Mesodermal cell (in vitro differentiated cells): Measurements from ENCODE around the gene FANCE.

ENCODE experiments used
- H3K27ac ChIP-seq: 2 replicates; pipeline ENCODE4 v1.7.0; 2013; ENCODE audit warnings: mild to moderate bottlenecking, low read depth, low read length, moderate library complexity; ENCODE audit not compliant: severe bottlenecking
- H3K36me3 ChIP-seq: 2 replicates; pipeline ENCODE4 v1.7.1; 2013; ENCODE audit warnings: mild to moderate bottlenecking, low read length, moderate library complexity; ENCODE audit not compliant: control insufficient read depth, insufficient read depth
- H3K4me1 ChIP-seq: one replicate; pipeline ENCODE4 v1.7.1; 2013; ENCODE audit warnings: mild to moderate bottlenecking, low read length; ENCODE audit not compliant: insufficient read depth, control insufficient read depth, poor library complexity, severe bottlenecking
- H3K4me3 ChIP-seq: 2 replicates; pipeline ENCODE4 v1.7.0; 2013; ENCODE audit warnings: low read length, control low read depth, mild to moderate bottlenecking; ENCODE audit not compliant: insufficient read depth, poor library complexity, severe bottlenecking; ENCODE audit errors: extremely low read depth
- H3K9me3 ChIP-seq: 2 replicates; pipeline ENCODE4 v1.7.1; 2013; ENCODE audit warnings: mild to moderate bottlenecking, low read length, moderate library complexity; ENCODE audit not compliant: control insufficient read depth
- WGBS, 2 experiments: methylation state at CpG; one replicate each; pipeline ENCODE4 v1.1.5; 2013; ENCODE audit warnings: missing lambda C conversion rate in 2 of 2; ENCODE audit not compliant: insufficient coverage in 2 of 2; 5-methylcytosine and 5-hydroxymethylcytosine counted together

Gene FANCE

DNA sequence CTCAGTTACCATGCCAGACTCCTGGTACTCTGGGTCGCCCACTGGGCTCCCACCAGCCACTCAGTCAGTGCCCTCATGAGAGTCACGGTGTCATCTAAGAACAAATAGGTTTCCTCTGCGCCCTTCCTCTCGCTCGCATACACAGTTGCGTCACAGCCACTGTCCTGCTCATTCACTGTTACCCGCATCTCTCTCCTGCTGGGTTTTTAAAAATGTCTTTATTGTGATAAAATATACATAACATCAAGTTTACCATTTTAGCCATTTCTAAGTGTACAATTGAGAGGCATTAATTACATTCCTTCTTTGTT is 40.8 kb downstream of the FANCE start:
- WGBS, 2 experiments: 89 to 91% methylated on average over 5 to 6 of the region's 7 CpGs
- H3K4me1 ChIP-seq: peaks cover 73% of the 10 kb centered on the region
- peak overlapping the region; percentile 1 for H3K27ac ChIP-seq
- no peak overlapping the region for H3K4me3 ChIP-seq
- H3K9me3 ChIP-seq: no peaks in the 10 kb centered on the region
- peaks cover 11% of the 10 kb centered on the region for H3K36me3 ChIP-seq

DNA sequence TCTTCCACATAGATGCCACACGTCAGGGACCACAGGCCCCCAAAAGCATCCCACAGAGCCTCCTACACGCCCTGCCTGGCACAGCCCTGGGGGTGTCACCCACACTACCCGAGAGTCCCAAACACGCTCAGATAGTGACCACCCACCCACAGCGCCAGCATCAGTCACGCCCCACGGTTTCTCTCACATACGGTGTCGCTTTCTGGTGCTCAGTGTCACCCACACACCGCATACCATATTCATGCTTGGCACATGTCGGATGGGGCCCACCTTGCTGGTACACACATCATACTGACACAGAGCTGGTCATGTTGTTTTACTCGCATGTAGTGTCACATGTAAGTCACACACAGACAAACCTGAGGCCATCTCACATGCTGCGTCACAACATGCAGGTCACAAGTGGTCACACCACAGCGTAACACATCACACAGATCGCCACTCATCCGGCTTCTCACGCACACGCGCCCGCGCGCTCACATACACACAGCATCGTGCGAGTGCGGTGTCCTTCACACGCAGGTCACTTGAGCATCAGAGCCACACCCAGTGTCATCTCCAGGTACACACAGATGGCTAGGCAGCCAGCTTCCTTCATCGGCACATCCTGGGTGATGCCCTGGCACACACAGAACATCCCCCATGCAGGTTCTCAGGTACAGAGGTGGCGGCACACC is 41.3 kb downstream of the FANCE start:
- Histone ChIP-seq H3K9me3 (no peaks in the 10 kb centered on the region), H3K4me1 (peaks cover 72% of the 10 kb centered on the region), H3K27ac (no peak overlapping the region), H3K36me3 (peaks cover 11% of the 10 kb centered on the region), H3K4me3 (no peak overlapping the region)
- 90 to 91% methylated on average over 27 to 28 of the region's 28 CpGs for WGBS, 2 experiments

DNA sequence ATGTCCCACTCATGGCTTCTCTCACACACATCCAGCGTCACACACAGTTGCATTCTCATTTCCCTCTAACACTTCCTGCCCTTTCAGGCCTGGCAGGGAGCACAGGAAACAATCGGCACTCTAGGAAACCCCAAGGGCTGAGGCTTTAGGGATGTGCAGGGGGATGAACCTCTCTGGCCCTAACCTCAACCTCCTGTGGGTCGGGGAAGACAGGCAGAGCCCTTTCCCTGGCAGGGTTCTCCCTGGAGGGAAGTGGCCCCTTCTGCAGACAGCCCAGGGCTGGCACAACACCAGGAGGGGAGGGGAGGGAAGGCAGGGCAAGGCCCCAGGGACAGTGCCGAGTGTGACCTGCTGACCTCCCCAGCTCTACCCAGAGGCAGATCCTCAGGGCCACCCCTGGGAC is 42.0 kb downstream of the FANCE start:
- Histone ChIP-seq H3K4me3 (peak overlapping the region; percentile 1), H3K4me1 (peaks cover 74% of the 10 kb centered on the region), H3K9me3 (no peaks in the 10 kb centered on the region), H3K36me3 (peaks cover 11% of the 10 kb centered on the region), H3K27ac (peak overlapping the region; percentile 36)
- WGBS, 2 experiments: 7 to 47% methylated on average over 3 of the region's 4 CpGs

DNA sequence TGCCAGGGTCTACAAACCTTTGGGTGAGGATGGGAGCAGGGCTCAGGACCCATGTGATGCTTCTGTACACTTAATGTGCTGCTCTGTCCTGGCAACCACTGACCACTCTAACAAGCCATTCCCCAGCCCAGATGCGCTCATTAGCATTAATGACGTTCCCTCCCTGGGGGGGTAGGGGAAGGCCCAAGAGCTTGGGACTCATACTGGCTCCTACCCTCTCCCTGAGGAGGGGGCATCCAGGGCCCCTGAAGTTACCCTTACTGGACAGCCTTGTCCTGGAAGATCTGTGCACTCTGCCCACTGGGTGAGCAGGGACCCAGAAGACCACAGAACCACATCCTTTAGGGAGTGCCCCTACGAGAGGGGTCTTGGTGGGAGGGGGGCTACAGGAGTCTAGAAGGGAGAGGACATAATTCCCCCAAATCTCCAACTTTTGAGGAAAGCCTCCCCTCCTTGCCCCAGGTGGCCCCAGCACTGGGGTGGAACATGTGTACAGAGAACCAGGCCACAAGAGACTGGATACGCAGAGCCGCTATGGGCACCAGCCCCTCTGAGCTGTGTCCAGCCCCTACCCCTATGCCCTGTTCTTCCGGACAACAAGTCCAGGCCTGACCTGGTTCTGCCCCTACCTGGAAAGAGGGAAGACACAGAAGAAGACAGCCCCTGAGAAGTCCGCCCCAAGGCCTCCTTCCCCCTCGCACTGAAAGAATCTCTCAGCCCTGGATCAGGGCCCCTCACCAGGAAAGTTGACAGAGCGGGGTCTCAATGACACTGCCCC is 43.3 kb downstream of the FANCE start:
- 53 to 68% methylated on average over 5 of the region's 9 CpGs for WGBS, 2 experiments
- H3K36me3 ChIP-seq: peaks cover 11% of the 10 kb centered on the region
- peaks cover 64% of the 10 kb centered on the region for H3K4me1 ChIP-seq
- H3K27ac ChIP-seq: peak overlapping the region; percentile 23
- no peaks in the 10 kb centered on the region for H3K9me3 ChIP-seq
- peak overlapping the region; percentile 69 for H3K4me3 ChIP-seq

DNA sequence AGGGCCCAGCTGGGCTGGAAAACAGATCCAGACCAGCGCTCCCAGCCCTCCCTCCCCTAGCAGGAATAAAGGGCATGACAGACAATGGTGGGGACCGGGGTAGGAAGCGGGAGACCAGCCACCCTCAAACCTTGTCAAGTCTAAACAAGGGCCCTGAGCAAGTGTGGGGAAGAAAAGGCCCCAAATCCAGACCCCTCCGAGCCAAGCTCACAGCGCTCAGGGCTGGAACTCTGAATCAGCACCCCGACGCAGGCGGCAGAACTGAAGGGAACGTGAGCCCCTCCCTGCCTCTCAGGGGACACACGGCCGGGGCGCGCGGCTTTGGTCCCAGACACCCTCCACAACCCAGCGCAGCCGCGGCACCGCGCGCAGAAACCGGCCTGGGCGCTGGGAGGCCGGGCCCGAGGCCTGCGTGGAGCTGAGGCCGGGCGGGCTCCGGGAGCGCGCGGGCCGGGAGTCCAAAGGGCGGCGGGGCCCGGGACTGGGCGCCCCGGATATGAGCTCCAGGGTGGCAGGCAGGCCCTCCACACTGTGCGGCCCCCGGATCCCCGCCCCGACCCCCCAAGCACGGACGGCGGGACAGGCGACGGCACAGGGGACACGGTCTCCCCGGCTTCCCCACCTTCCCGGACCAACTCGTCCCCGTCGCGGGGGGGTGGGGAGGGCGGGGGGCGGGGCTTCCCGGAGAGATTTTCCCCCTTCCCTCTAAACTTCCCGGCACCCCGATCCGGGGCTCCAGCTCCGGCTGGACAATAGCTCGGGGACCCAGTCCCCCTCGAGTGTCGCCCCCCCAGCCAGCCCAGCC is 44.1 kb downstream of the FANCE start:
- H3K4me1 ChIP-seq: peaks cover 61% of the 10 kb centered on the region

DNA sequence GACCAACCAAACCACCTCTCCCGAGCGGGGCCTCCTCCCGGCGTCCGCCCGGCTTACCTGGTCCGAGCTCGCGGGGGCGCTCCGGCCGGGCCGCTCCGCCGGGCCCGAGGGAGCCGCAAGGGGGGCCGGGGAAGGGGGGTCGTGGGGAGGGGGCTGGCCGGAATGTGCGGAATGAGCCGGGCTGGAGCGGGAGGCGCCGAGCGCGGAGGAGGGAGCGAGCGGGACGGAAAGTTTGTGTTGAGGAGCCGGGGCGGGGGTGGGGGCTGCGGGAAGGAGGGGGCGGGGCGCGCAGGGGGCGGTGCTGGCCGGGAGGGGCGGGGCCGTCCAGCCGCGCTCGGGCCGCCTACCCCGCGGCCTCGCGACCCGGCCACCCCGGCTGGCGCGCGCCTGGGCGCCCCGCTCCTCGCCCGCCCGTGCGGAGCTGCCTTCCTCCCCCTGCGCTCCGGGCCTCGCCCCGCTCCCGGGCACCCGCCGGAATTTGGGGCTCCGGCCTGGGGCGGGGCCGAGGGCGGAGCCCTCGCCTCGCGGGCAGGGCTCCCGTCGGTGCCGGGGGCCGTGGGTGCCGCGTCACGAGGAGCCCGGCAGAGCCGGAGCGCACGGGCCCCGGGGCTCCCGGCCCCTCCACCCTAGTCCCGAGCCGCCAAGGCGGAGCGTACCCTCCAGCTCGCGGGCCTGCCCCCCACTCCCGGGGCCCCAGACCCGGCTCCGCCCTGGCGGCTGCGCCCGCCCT is 44.9 kb downstream of the FANCE start, which contains the start of gene TEAD3:
Gene TEAD3, minus strand, starts transcription at position 239 of the 730 bp plus-strand sequence.
- H3K27ac ChIP-seq: peak within 1 kb of the TSS; percentile 91
- H3K4me1 ChIP-seq: peaks cover 53% of the 10 kb centered on the region
- peak within 1 kb of the TSS; percentile 69 for H3K4me3 ChIP-seq
- no peaks in the 10 kb centered on the region for H3K9me3 ChIP-seq
- peaks cover 11% of the 10 kb centered on the region for H3K36me3 ChIP-seq
- 0% methylated on average over 55 to 58 of the region's 98 CpGs for WGBS, 2 experiments

More for the DNA sequence above, 44.1 kb downstream of the FANCE start:
- peak overlapping the region; percentile 69 for H3K4me3 ChIP-seq
- peak overlapping the region; percentile 71 for H3K27ac ChIP-seq
- H3K9me3 ChIP-seq: no peaks in the 10 kb centered on the region
- 0% methylated on average over 24 to 49 of the region's 63 CpGs for WGBS, 2 experiments
- peaks cover 11% of the 10 kb centered on the region for H3K36me3 ChIP-seq

DNA sequence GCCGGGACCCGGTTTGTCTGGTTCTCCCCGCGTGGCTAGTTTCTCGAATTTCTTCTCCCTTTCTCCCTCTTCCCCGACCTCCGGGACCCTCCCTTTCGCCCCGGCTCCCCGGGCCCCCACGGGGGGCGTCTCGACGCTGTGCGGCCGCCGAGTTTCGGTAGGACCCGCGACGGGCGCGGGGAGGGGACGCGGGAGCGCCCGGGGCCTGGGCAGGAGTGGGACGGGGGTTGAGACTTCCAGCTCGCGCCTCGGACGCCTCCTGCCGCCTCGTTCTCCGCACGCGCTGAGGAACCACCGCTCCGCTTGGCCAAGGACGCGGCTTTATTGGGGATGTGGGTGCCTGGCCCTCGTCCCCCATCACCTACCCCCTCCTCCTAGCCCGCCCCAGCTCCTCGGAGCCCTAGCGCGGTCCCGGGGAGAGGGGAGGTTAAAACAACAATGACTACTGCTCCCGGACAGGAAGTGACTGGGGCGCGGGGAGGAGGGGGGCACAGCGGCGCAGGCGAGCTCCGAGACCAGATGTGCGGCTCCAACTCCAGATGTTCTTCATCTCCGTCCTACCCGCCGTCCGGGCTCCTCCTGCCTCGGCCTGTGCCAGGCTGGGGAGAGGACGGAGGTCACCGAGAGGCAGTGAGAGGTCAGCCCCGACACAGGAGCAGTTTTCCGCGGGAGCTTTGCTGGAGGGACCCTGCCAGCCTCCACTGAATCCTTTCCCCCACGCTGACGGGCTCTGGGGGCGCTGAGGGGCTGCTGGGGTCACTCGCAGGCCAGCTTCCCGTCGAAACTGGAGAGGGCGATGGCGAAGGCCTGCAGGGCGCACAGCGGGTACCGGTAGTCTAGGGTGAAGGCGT is 45.7 kb downstream of the FANCE start:
- Histone ChIP-seq H3K4me3 (peak overlapping the region; percentile 69), H3K9me3 (no peaks in the 10 kb centered on the region), H3K4me1 (peaks cover 45% of the 10 kb centered on the region), H3K36me3 (peaks cover 10% of the 10 kb centered on the region), H3K27ac (peak overlapping the region; percentile 91)
- 3 to 4% methylated on average over 38 to 44 of the region's 77 CpGs for WGBS, 2 experiments

DNA sequence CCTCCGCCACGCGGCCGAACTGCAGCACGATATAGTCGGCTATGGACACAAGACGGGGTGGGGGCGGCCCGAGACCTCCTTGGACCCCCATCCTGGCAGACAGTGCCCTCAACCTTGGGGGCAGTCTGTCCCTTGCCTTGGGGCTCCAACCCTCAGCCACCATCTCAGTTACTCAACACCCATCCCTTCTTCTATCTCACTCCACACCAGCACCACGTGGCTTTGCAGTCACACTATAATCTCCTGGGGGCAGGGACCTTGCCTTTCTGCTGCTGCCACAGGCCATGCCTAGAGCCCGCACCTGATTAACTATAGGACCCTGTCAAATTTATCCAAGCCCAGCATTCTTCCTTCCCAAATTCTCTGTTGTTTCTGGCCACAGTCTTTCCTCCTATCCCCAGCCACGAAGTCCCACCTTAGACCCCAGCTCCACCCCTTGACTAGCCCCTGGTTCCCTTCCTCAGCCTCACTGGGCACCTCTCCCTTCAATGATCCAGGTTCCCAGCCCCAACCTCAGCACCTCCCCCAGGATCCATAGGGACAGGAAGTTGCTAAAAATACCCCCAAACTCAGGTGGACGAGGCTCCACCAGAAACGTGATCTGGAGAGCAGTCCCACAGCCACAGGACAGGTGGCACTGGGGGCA is 46.4 kb downstream of the FANCE start:
- Histone ChIP-seq H3K4me3 (peak overlapping the region; percentile 69), H3K4me1 (peaks cover 38% of the 10 kb centered on the region), H3K27ac (no peak overlapping the region), H3K36me3 (peaks cover 3% of the 10 kb centered on the region), H3K9me3 (no peaks in the 10 kb centered on the region)
- 30 to 31% methylated on average over 12 to 14 of the region's 14 CpGs for WGBS, 2 experiments

DNA sequence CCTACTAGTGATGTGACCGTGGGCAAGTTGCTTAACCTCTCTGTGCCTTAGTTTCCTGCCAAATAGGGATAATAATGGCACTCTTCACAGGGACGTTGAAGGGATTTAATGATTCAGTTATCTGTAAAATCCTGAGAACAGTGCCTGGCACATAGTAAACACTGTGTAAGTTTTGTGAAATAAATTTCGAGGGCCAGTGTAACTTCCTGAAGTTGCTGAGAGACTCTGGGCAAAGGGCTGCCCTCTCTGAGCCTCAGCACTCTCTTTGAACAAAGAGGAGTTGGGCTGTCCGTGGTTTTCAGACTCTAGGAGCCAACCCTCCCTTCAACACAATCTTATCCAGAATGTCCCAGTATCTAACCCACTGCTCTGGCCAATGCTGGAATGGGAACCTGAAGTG is 47.2 kb downstream of the FANCE start:
- Histone ChIP-seq H3K4me3 (no peak overlapping the region), H3K27ac (no peak overlapping the region), H3K36me3 (no peaks in the 10 kb centered on the region), H3K9me3 (no peaks in the 10 kb centered on the region), H3K4me1 (peaks cover 30% of the 10 kb centered on the region)
- WGBS, 2 experiments: 89 to 94% methylated on average over 3 to 4 of the region's 4 CpGs
